Stimulated activated CD8-positive, alpha-beta memory T cell treated with anti-CD3 and anti-CD28 coated beads, Interleukin-2, amount 100 ng/mL, for 48 hours (primary cell): Measurements from ENCODE around the gene UBALD1.
"Not testable (repeated sequence)": the region's sequence is repeated elsewhere in the genome, so short reads cannot be mapped to it uniquely, and the experiment has no call there.

Experiments used
- DNase-seq, 2 donors: peaks; one replicate each; pipeline ENCODE4 v3.0.0-alpha.2; 2020; ENCODE audit warnings: low read depth in 2 of 2

The UBALD1 gene

DNA sequence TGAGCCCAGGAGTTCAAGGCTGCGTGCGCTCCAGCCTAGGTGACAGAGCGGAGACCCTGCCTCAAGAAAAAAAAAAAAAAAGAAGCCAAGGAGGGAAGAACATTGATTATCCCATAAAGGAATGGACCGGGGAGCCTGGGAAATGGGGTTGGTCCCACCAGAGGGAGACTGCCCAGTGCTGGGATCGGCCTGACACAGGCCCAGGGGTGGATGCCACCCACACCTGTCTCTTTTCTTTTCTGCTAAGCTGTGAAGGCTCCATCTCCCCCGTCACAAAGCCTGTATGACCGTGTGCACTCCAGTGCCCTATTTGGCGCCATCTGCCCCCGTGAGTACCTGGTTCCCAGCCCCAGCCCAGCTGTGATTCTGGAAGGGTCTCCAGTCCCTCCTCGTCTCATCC lies 15.7 kb downstream of the UBALD1 start:
- no peak for DNase-seq

DNA sequence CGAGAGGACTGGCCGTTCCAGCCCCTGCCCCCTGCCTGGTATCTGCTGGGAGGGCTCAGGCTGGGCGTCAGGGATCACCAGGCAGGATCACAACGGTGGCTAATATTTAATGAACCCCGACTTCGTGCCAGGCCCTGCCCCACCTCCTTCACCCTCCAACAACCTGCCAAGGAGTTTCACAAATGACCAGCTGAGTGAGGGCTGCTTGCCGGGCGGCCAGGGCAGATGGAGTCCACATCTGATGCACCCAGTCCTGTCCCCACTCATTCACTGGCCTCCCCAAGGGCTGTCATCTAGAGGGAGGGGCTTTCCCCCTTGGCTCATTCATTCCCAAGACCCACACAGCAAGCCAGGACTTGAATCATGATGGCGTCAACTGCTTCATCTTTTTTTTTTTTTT lies 17.5 kb downstream of the UBALD1 start:
- no peak for DNase-seq

DNA sequence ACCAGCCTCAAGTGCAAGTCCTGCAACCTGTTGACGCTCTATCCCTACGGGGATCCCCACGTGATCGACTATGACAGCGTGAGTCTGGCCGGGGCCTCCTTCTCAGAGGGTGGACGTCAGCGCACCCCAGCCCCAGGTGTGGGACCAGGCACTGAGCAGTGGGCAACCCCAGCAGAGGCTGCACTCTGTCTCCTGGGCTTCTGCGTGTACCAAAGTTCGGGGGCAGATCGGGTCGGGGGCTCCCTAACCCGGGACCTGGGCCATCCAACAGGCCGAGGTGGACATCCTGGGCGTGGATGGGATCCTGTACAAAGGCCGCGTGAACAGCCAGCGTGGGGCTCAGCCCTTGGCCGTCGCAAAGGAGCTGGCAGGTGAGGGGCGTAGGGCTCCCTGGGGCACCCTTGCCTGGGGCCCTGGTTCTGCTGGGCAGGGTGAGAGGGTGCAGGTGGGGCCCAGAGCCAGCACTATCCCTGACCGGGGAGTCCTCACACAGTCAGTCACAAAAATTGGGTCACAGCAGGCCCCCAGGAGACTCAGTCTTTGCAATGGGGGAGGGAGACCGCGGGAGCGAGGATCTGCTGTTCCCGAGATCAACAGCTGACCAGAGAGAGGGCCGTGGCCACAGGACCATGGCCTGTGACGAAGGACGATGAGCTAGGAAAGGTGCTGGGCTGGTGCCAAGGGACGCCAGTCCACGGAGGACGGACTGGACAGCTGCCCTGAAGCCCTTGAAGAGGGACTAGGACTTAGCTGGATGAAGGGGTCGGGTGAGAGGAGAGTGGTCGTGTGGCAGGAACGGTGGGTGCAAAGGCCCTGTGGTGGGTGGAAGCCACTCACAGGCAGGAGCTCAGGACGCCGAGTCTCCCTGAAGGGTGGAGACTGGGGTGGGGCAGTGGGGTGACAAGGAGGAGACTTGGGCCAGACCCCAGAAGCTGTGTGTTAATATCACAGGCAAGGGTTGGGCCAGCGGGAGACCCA lies 20.0 kb downstream of the UBALD1 start:
- DNase-seq, result no peak

DNA sequence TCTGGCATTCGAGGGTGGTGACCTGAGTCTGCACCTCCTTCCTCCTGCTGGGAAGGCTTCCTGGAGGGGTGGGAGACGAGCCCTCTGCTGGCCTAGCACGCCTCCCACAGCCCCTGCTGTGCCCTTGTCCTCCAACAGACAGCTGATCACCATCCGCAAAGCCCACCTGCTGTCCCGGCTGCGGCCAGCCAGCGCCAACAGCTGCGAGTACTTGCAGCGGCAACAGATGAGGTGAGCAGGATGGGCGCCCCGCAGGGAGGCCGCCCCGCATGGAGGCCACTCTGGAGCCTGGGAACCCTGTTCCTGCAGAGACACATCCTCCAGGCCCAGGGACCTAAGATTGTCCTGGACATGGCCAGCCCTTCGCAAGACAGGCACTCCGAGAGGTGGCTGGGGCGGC lies 21.6 kb downstream of the UBALD1 start:
- no peak for DNase-seq

DNA sequence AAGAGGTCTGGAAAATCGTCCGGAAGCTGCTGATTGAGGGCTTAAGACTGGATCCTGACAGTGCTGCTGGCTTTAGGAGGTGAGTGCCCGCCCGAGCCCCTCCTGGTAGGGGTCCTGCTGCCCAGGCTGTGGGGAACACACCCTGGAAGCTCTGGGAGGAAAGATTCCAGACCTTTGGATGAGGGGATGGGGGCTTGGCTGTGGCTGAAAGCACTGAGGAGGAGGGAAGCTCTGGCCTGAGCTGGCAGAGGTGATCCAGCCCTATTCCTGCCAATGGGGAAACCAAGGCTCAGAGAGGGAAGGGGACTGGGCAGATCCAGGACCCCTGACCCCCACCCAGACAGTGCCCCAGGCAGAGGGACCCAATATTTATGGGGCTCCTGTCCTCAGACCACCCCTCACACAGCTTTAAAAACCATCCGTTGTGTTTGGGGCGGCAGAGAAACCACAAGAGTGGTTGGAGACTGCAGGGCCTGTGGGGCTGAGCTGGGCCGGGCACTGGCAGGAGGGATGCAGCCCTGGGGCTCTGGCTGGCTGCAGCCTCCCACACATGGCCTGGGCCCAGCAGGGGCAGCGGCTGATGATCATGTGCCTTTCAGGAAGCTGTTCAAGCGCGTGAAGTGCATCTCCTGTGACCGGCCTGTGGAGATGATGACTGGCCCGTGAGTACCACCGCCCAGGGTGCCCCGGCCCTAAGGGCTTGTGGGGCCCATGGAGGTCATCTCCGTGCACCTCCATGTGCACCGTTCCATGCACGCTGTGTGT lies 22.8 kb downstream of the UBALD1 start:
- no peak for DNase-seq

DNA sequence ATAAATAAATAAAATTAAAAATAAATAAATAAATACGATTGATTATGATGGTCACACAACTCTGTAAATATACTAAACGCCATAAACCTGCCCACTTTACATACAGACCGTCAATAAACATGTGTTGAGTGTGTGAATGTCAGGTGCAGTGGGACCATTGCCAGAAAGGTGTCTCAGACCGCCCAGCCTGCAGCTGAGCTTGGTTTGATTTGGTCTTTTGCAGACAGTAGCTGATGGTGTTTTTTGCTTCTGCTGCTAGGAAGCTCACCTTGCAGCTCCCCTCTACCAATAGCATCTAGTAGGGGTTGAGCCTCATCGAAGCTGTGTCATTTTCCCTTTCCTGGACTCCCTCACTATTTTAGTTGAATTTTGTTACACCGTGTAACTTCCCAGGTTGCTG lies 23.5 kb downstream of the UBALD1 start:
- no peak for DNase-seq

DNA sequence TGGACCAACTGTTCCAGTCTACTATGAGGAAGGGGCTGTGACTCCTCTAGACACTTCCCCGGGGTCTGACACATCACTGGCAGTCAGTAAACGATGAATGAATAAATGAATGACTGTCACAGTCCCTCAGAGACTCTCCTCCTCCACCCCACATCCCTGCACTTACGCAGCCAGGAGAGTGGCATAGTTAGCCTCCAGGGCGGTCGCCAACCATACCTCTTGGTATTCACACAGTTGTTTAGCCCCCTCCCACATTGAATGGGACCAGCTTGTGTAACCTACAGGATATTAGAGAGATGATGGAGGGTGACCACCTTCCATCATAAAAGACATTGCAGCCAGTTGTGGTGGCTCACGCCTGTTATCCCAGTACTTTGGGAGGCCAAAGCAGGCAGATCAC lies 25.7 kb downstream of the UBALD1 start:
- no peak for DNase-seq

DNA sequence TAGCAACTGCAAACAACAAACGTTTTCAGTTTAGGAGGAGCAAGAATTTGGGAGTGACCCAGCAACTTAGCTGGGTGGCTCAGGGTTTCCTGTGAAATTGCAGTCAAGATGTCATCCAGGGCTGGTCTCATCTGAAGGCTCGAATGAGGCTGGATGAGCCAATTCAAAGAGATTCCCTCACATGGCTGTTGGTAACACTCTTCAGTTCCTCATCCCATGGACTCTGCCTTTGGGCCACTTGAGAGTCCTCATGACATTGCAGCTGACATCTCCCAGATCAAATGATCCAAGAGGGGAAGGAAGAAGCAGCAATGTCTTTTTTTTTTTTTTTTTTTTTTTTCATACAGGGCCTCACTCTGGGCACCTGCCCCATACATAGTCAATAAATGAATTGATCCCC lies 26.3 kb downstream of the UBALD1 start:
- DNase-seq, result no peak

DNA sequence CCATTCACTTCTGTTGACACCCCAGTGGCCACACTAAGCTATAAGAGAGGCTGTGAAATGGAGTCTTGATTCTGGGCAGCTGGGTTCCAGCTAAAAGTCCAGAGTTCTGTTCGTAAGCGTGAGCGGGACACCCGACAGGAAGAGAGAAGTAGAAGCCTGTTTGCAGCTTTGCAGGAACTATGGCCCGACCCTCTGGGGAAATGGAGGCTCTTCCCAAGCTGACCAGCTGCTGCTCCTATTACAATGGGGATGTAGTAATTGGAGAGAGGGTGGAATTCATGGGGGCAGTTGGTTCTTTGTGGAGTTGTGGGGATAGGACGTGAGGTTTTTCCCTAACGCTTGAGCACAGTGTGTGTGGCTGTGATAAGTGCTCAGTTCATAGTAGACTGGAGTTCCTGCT lies 28.4 kb downstream of the UBALD1 start:
- DNase-seq, result no peak

DNA sequence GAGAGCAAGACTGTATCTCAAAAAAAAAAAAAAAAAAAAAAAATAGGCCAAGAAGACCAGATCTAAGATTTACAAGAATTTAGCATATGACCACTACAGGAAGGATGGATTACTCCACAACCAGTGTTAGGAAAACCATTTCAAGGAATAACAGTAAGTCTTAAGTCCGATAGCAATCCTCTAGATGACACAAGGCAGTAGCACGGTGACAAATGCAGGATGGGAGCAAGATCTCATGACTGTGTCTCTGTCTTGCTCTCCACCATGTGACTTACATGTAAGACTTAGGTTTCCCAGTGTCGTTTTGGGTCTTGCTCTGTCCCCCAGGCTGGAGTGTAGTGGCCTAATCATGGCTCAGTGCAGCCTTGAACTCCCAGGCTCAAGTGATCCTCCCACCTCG lies 30.8 kb downstream of the UBALD1 start:
- DNase-seq, result no peak

DNA sequence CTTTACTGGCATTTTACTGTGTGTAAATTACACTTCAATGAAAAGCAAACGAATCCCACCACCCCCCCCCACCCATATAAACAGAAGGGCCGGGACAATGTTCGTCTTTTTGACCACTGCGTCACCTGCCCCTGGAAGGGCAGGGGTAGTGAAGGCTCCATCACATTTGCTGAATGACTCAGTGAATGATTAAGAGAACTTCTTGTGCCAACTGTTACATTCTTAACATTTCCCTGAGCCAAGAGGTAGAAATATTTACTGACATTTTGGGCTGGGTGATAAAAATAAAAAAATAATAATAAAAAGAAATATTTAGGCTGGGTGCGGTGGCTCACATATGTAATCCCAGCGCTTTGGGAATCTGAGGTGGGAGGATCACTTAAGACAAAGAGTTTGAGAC lies 34.4 kb downstream of the UBALD1 start:
- no peak for DNase-seq

DNA sequence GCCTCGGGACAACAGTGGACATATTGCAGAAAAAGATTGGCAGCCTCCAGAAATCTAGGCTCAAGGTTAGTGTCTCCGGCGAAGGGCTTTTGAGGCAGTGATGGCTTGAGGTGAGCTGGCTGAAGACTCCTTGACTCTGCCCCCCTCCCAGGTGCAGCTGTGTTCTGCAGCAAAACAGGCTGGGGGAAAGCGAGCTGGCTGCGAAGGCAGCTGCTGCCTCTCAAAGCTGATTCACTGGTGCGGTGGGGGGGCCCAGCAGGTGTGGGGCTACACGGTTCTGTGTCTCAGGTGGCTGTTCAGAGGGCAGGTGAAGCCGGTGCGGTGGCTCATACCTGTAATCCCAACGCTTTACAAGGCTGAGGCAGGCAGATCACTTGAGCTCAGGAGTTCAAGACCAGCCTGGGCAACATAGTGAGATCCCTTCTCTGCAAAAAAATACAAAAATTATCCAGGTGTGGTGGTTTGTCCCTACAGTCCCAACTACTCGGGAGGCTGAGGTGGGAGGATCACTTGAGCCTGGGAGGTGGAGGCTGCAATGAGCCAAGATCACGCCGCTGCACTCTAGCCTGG lies 35.6 kb downstream of the UBALD1 start:
- no peak for DNase-seq

DNA sequence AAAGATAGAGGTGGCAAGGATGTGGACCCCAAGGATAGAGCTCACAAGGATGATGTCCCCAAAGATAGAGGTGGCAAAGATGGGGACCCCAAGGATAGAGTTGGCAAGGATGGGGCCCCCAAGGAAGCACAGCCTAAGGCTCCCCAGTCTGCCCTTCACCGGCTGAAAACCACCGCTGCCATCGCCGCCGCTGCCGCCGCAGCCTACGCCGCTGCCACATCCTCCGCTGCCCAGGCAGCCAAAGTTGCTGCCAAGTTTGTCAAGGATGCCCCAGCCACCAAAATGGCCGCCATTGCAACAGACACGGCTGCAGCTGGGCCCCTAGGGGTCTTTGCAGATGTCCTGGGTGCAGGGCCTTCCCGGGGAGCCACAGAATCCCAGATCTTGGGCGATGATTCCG lies 38.7 kb downstream of the UBALD1 start:
- DNase-seq, result no peak

DNA sequence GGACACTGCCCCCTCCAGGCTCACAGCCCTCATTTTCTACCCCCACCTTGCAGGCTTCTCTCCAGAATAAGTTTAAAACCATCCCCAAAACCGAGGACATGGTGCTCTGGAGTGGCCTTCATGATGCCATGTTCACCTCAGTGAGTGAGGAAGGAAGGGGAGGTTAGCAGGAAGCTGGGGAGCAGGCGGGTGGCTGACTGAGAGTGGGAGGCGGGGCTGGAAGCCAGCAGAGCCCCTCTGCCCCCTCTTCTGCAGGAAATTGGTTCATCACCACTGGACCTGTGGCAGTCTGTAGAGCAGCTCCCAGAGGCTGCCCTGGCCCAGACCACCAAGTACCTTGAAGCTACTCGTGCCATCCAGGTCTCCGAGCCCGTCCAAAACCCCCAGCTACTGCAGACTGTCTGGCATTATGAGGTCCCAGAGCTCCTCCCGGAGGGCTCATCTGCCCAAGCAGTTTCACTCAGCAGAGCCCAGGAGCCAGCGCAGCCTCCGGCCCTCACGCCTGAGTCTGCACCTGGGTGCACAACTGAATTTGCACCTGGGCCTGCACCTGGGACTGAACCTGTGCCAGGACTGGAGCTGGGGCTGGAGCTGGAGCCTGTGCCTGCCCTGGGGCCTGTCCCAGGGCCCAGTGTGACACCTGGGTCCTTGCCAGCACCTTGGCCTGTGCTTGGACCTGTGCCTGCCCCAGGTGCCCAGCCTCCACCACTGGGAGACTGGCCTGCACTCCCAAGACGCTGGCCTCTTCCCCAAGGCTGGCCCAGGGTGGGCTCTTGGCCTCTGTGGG lies 39.6 kb downstream of the UBALD1 start:
- no peak for DNase-seq

DNA sequence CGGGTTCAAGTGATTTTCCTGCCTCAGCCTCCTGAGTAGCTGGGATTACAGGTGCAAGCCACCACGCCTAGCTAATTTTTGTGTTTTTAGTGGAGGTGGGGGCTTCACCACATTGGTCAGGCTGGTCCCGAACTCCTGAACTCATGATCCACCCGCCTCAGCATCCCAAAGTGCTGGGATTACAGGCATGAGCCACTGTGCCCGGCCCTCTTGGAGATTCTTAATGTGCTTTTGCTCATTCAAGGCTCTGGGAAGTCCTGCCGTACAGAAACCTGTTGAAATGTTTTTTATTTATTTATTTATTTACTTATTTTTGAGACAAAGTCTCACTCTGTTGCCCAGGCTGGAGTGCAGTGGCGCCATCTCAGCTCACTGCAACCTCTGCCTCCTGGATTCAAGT lies 40.8 kb downstream of the UBALD1 start:
- DNase-seq, result not testable (repeated sequence)

DNA sequence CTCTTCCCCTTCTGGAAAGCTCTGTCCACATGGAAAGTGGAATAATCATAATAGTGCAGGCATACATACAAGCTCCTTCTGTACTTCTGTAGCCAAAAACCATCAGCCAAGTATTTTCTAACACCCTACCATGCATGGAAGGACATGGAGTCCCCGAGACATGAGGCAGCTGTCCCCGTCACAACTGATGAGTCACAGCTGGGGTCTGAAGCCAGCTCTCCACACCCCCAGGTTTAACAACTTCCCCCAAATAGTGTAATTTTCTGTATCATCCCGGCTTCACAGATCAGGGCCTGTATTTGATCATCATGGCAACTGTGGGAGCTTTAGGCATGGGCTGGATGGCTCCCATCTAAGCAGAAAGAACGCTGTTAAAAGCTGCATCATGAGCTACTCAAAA lies 42.0 kb downstream of the UBALD1 start:
- no peak for DNase-seq

DNA sequence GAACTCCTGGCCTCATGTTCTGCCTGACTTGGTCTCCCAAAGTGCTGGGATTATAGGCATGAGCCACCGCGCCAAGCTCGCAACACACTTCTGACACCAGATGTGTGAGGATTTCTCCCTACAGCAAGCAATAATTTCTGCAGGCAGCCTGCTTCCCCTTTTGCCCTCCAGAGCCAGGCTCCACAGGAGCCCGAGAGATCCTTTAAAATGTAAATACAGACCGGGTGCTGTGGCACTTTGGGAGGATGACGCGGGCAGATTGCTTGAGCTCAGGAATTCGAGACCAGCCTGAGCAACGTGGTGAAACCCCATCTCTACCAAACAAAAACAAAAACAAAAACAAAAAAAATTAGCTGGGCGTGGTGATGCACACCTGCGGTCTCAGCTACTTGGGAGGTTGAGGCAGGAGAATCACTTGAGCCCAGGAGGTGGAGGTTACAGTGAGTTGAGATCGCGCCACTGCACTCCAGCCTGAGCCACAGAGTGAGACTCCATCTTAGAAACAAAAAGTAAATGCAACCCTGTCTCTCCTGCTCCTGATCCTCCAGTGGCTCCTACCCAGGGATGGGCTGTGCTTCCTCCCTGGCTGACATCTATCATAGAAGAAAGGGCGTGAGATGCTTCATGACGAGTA lies 43.9 kb downstream of the UBALD1 start:
- DNase-seq, result no peak

DNA sequence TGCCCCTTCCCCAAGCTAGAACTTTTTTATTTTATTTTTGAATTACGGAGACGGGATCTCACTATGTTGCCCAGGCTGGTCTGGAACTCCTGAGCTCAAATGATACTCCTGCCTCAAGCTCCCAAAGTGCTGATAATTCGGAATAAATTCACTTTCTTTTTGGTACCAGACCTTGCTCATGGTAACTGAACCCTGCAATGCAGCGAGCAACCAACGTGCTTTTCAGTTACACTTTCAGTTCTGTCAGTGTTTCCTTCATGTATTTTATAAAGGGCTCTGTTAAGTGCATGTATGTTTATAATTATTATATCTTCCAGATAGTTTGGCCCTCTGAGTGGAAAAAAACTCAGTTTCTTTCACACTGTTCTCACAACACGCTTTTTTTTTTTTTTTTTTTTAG lies 44.6 kb downstream of the UBALD1 start:
- DNase-seq, result no peak

DNA sequence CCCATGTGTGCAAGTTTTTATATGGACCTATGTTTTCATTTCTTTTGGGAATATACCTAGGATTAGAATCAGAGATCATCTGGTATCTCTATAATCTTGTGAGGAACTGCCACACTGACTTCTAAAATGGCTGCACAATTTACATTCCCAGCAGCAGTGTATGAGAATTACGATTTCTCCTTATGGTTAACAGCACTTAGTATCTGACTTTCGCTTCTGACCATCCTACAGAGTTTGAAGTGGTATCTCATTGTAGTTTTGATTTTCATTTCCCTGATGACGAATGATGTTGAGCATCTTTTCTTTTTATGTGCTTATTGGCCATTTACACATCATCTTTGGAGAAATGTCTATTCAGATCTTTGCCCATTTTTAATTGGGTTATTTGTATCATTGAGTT lies 48.5 kb downstream of the UBALD1 start:
- no peak for DNase-seq

DNA sequence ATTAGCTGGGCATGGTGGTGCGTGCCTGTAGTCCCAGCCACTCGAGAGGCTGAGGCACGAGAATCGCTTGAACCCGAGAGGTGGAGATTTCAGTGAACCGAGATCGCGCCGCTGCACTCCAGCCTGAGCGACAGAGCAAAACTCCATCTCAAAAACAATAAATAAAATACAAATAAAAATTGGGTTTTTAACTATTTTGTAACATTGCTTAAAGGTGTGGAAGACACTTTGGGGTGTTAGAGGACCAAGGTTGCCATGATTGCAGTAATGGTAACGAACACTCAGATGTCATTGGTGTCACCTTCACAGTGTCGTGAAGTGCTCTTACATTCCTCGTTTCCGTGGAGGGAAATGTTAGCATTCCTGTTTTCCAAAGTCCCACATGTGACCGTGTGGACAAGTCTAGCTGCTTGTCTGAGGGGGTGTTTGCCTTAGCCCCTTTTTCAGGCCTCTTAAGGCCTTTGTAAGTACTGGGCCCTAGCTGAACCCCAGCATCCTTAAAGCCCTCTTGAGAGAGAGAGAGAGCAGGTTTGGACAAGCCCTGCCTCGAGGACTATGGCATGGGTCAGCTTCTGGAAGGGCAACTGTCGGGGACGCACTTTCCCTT lies 49.9 kb downstream of the UBALD1 start:
- no peak for DNase-seq

DNA sequence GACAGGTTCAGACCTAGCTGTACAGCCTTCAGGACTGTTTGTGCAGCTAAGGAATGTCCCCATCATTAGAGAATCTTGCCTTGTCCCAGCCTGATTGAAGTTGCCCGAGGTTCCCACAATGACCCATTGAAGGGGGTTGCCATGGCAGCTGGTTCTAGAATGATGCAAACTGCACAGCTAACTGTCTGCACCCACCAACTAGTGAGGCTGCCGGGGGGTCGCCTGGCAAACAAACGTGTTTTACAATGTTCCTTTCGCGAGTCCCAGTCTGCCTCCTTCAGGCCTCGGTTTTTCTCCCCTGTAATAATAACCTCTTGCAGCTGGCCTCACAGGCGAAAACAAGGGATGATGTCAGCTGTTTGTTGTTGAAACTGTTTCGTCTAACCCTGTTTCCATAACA lies 53.1 kb downstream of the UBALD1 start:
- DNase-seq, result no peak
